B cell (primary cell): ENCODE data around the gene JPH2. TPM values are rescaled to one million over a fixed set of nuclear protein-coding genes. Genes with fewer than 3 reads are reported as not detected.

Source experiments
- ATAC-seq: fragments of 200-7000 bp; cut with Tn5 transposase; one replicate; pipeline ENCODE4 v1.10.0; 2021; ENCODE audit warnings: low read depth, mild to moderate bottlenecking, moderate number of reproducible peaks, moderate library complexity
- CTCF ChIA-PET: fragments of 350-600 bp; sonication (Branson Sonifier 250); formaldehyde crosslinking; loops from one replicate; lab custom pipeline; 2021; ENCODE audit warnings: antibody characterized with exemption, inconsistent platforms; lab: Charles Lee
- POLR2A ChIA-PET: fragments of 350-600 bp; sonication (Branson Sonifier 250); formaldehyde crosslinking; loops from one replicate; lab custom pipeline; 2021; ENCODE audit warnings: antibody characterized with exemption; lab: Charles Lee
- DNase-seq: peaks from one replicate; pipeline ENCODE4 v3.0.0; 2013
- H2AFZ ChIP-seq: 2 replicates; pipeline ENCODE4 v1.6.1; 2012; ENCODE audit warnings: mild to moderate bottlenecking, low read depth, low read length; ENCODE audit not compliant: insufficient read depth, poor library complexity, severe bottlenecking
- H3K27ac ChIP-seq, 2 donors: 1 replicate in 1 of 2; 2 replicates in 1 of 2; pipeline ENCODE4 v1.5.1; 2012 to 2013; ENCODE audit warnings: low read length in 2 of 2, mild to moderate bottlenecking in 2 of 2, moderate library complexity in 1 of 2
- H3K27me3 ChIP-seq, 4 experiments: fragments of 200-600 bp in 1 of 4; sonication (generic) in 1 of 4; replicated peaks in 1 of 4; 1 replicate in 2 of 4; 2 replicates in 2 of 4; pipeline versions ENCODE4 v1.6.1 to v1.7.0; 2013 to 2016; ENCODE audit warnings: low read length in 3 of 4, mild to moderate bottlenecking in 2 of 4, mixed read lengths in 1 of 4, moderate library complexity in 1 of 4; ENCODE audit not compliant: insufficient read depth in 4 of 4, control insufficient read depth in 3 of 4; ENCODE audit errors: control extremely low read depth in 1 of 4
- H3K36me3 ChIP-seq, 2 experiments: replicated peaks in 1 of 2; 1 replicate in 1 of 2; 2 replicates in 1 of 2; pipeline versions ENCODE4 v1.6.1 to v1.7.1; 2013; ENCODE audit warnings: low read length in 1 of 2; ENCODE audit not compliant: insufficient read depth in 2 of 2, control insufficient read depth in 1 of 2; ENCODE audit errors: control extremely low read depth in 1 of 2, extremely low read depth in 1 of 2
- H3K4me1 ChIP-seq, 2 donors: fragments of 200-600 bp in 1 of 2; sonication (generic) in 1 of 2; 1 replicate in 1 of 2; 2 replicates in 1 of 2; pipeline versions ENCODE4 v1.5.1 to v1.6.1; 2013 to 2017; ENCODE audit warnings: low read length in 2 of 2; ENCODE audit not compliant: control insufficient read depth in 2 of 2, insufficient read depth in 2 of 2
- H3K4me2 ChIP-seq: replicated peaks from 2 replicates; pipeline ENCODE3; 2012; ENCODE audit warnings: mild to moderate bottlenecking, low read depth, low read length; ENCODE audit not compliant: poor library complexity, severe bottlenecking
- H3K4me3 ChIP-seq, 5 experiments: fragments of 200-600 bp in 1 of 5; sonication (generic) in 1 of 5; 1 replicate in 3 of 5; 2 replicates in 2 of 5; pipeline versions ENCODE4 v1.5.1 to v1.7.0; 2011 to 2016; ENCODE audit warnings: low read length in 4 of 5, mild to moderate bottlenecking in 4 of 5, low read depth in 2 of 5, control low read depth in 1 of 5, moderate library complexity in 1 of 5; ENCODE audit not compliant: insufficient read depth in 1 of 5; ENCODE audit errors: control extremely low read depth in 1 of 5, extremely low read depth in 1 of 5
- H3K79me2 ChIP-seq: fragments of 200-600 bp; sonication (generic); one replicate; pipeline ENCODE4 v1.6.0; 2016; ENCODE audit warnings: low read length; ENCODE audit not compliant: control insufficient read depth, insufficient read depth
- H3K9ac ChIP-seq: fragments of 200-600 bp; sonication (generic); 2 replicates; pipeline ENCODE4 v1.6.1; 2017; ENCODE audit warnings: mild to moderate bottlenecking, low read length, moderate library complexity
- H3K9me3 ChIP-seq, 3 donors: one replicate each; pipeline versions ENCODE4 v1.6.1 to v1.7.1; 2013; ENCODE audit warnings: low read length in 2 of 3; ENCODE audit not compliant: control insufficient read depth in 2 of 3, insufficient read depth in 1 of 3; ENCODE audit errors: control extremely low read depth in 1 of 3
- H4K20me1 ChIP-seq: 2 replicates; pipeline ENCODE4 v1.6.0; 2012; ENCODE audit warnings: mild to moderate bottlenecking, low read length; ENCODE audit not compliant: insufficient read depth, control insufficient read depth, poor library complexity, severe bottlenecking
- H3K27ac Mint-ChIP-seq: one replicate; pipeline ENCODE4 v1.8.0; 2021; ENCODE audit warnings: mixed read lengths
- H3K27me3 Mint-ChIP-seq: one replicate; pipeline ENCODE4 v1.8.0; 2021; ENCODE audit warnings: mixed read lengths
- H3K4me1 Mint-ChIP-seq: one replicate; pipeline ENCODE4 v1.8.0; 2021; ENCODE audit warnings: mixed read lengths
- H3K4me3 Mint-ChIP-seq: one replicate; pipeline ENCODE4 v1.8.0; 2021; ENCODE audit warnings: mixed read lengths
- H3K9me3 Mint-ChIP-seq: one replicate; pipeline ENCODE4 v1.8.0; 2022; ENCODE audit warnings: mixed read lengths; ENCODE audit not compliant: insufficient read depth
- CTCF ChIP-seq: fragments of 200-600 bp; IDR thresholded peaks from one replicate; pipeline ENCODE4 v1.8.0; 2022; ENCODE audit warnings: antibody characterized with exemption, mild to moderate bottlenecking
- EZH2 ChIP-seq: IDR thresholded peaks from 2 replicates; pipeline ENCODE4 v1.6.1; 2012; ENCODE audit warnings: borderline replicate concordance, low read depth, mild to moderate bottlenecking, moderate library complexity, low read length; ENCODE audit not compliant: insufficient read depth, poor library complexity, severe bottlenecking
- WGBS: methylation state at CpG from one replicate; pipeline ENCODE4 v1.1.5; 2013; ENCODE audit warnings: missing lambda C conversion rate; ENCODE audit not compliant: insufficient coverage; 5-methylcytosine and 5-hydroxymethylcytosine counted together
- intact Hi-C: fragments of 100-400 bp; cut with micrococcal nuclease; formaldehyde crosslinking; loops from one replicate; pipeline ENCODE4 v1.10.0; 2022
- polyA plus RNA-seq: library from polyadenylated mRNA; depleted of rRNA; stranded (reverse); fragments of >200 nt; gene quantifications from 2 replicates; pipeline ENCODE4 v1.2.3, GENCODE V29; 2012
- total RNA-seq, 2 donors: library from RNA; stranded (reverse); fragments of 120-200 nt in 1 of 2; gene quantifications; 1 replicate in 1 of 2; 2 replicates in 1 of 2; pipeline versions ENCODE4 v1.2.3 to v1.2.4, GENCODE V29; 2013 to 2022

The JPH2 gene
- total and polyA plus RNA-seq, 2 donors (not counting 1 experiment from before 2014, with no cell fraction given): 0.10 TPM; not detected in 1

- Histone ChIP-seq H4K20me1 (no peaks in the 10 kb centered on the region), H2AFZ (no peak overlapping the region), H3K79me2 (no peaks in the 10 kb centered on the region), H3K9me3 (no peaks in the 10 kb centered on the region), H3K4me2 (no peak overlapping the region), H3K4me3 (no peak overlapping the region), H3K27me3 (no peaks in the 10 kb centered on the region), H3K36me3 (no peaks in the 10 kb centered on the region), H3K27ac (no peak overlapping the region), H3K9ac (no peak overlapping the region), H3K4me1 (peaks cover 15 to 22% of the 10 kb centered on the region in 2 donors)
- peaks cover 23% of the 10 kb centered on the region for H3K4me1 Mint-ChIP-seq
- H3K27ac Mint-ChIP-seq: no peak overlapping the region
- no peak for ATAC-seq
- H3K9me3 Mint-ChIP-seq: no peaks in the 10 kb centered on the region
- H3K27me3 Mint-ChIP-seq: no peaks in the 10 kb centered on the region
- no peak overlapping the region for H3K4me3 Mint-ChIP-seq
- ChIA-PET CTCF (no interaction called here), POLR2A (no interaction called here)
- DNase-seq: no peak
- TF ChIP-seq EZH2 (no peak), CTCF (no peak)
- 98% methylated on average over 8 of the region's 17 CpGs for WGBS
- intact Hi-C loops: loop anchor here (5.0 kb wide), 1 partner anchor 222 kb away; no protein-coding TSS in a partner anchor
Observed at GRCh38 chr20:44064501-44065400, 122.2 kb downstream of the JPH2 start.

Other genes starting within 250 kb of the JPH2 start
- gene OSER1, start 23.6 kb upstream of the JPH2 start, total RNA-seq: 80.0 and 85.4 TPM in 2 replicates
- gene OSER1, start 23.6 kb upstream of the JPH2 start, polyA plus RNA-seq: 130 and 218 TPM in 2 replicates
- gene GDAP1L1, start 60.1 kb upstream of the JPH2 start, total RNA-seq: not detected in 2 replicates
- gene GDAP1L1, start 60.1 kb upstream of the JPH2 start, polyA plus RNA-seq: not detected in 2 replicates
- gene FITM2, start 124.0 kb upstream of the JPH2 start, total RNA-seq: 4.0 and 4.3 TPM in 2 replicates
- 2.0 and 2.9 TPM in 2 replicates for gene FITM2, start 124.0 kb upstream of the JPH2 start, polyA plus RNA-seq
- not detected in 2 replicates for gene R3HDML, start 149.9 kb upstream of the JPH2 start, total RNA-seq
- not detected in 2 replicates for gene R3HDML, start 149.9 kb upstream of the JPH2 start, polyA plus RNA-seq
- gene HNF4A, start 168.5 kb upstream of the JPH2 start, total RNA-seq: not detected in 2 replicates
- gene HNF4A, start 168.5 kb upstream of the JPH2 start, polyA plus RNA-seq: not detected in 2 replicates